SKM-1 treated with dmso at 0.1 percent for 144 hours (cell line): ENCODE measurements around the gene RETREG1.

Experiments used
- DNase-seq: peaks from one replicate; lab custom pipeline; 2025; ENCODE audit not compliant: unreplicated experiment; lab: John Stamatoyannopoulos, UW

Gene RETREG1

DNA sequence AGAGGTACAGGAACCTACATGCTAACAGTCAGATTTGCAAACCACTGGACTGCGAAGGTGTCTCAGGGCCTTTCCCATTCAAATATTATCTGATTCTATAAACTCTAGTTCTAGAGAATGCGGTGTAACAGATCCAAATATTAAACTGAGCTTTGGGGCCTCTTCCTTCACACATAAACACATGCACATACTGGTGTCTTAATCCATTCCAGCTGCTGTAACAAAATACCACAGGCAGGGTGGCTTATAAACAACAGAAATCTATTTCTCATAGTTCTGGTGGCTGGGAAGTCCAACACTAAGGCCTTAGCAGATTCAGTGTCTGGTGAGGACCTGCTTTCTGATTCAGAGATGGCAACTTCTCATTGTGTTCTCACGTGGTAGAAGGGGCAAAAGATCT, 30.2 kb downstream of the RETREG1 start:
- DNase-seq, result no peak

DNA sequence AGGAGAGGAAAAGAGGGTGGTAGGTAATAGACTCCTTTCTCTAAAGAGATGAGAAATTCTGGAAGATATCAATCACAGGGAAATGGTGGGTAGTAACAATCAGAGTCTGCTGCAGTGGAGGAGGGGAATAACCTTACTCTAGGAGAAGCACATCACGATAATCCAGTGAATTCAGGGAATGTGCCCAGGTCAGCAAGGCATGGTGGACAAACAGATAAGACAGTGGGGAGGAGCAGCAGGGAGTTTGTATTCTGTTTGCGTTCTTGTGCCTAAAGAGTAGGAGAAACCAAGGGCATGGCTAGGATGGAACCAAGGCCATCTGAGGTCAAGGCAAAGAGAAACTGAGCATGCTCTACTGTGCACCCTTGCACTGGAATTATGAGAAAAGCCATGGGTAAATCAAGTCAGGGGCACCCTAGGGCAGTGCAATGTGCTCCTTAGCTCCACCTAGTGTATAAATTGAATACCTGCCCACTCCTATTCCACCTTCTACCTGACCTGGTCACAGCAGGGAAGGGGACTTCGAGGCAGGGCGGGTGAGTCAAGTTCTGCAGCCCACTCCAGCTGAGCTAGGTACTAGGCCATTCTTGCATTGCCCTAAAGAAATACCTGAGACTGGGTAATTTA, 31.6 kb downstream of the RETREG1 start:
- DNase-seq, result no peak

DNA sequence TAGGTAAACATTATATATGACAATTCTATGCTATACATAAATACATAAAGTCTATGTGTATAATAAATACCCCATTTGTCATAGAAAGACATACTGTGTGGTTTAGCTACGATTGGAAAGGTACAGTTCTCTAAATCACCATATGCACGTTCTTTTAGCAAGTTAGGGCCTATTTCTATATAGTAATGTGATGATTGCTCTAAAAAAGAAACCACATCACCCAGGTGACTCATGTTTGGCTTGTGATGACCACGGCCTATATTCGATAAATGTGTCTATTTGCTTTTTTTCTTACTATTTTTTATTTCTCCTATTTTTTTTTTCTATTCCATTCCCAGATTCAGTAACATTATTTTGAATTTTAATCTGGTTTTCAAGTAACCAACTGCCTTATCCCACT, 34.7 kb downstream of the RETREG1 start:
- no peak for DNase-seq

DNA sequence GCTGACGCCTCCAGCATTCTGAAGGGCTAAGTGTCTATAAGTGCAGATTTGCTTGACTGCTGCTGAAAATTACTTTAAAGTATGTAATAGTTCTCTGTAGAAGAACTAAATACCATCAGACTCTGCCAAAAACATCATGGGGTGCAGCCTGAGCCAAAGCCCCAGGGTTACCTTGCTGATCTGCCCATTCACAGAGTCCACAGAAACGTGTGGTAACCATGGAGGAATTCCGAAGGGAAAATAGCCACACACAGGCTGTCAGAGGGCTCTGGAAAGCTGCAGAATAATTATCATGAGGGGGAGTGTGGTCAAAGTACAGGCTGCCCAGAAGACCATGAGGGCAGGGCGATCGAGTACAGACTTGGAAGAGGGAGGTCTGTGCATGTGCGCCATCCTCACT, 36.4 kb downstream of the RETREG1 start:
- DNase-seq, result no peak

- DNase-seq, result no peak
Observed at GRCh38 chr5:16579142-16579847, 37.5 kb downstream of the RETREG1 start.

- no peak for DNase-seq
Observed at GRCh38 chr5:16578474-16578883, 38.3 kb downstream of the RETREG1 start.

GRCh38 chr5:16577677-16578076, 39.1 kb downstream of the RETREG1 start:
- no peak for DNase-seq

DNA sequence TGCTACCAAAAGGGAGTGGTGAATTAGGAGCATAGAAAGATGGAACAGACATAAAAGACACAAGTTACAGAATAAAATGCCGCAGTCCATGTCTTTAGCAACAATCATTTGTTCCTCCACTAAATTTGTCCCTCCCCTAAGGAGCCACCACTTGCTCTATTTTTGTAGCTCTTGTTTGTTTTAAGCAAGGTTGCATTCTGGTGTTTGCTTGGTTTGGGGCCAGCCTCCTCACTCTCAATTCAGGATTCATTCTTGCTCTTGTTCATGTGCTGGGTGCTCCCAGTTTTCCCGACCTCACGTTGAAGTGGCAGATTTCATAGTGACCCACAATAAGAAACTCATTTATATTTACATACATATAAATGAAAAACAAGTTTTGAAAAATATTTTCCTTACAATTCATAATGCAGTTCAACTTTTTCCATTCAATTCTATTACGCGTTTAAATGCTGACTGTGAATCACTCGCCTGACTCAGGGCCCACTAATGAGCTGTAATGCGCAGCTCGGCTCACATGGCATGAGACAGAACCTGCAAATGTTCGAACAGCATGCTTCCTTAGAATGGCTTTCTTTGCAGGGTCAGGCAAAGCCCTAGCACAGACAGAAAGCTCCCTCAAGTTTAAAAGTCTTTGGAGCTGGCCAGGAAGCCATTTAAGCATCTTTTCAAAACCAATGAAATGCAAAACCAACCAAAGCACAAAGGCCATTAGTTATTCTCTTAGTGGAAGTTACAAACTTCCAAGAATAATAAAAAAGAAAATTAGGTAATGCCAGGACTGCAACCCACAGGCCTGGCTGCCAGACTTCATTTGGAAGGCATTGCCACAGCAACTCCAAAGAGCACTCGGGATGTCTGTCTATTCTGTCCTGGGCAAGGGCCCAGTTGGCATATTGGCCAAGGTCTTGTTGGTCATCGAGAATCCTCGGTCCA, 41.7 kb downstream of the RETREG1 start:
- no peak for DNase-seq

GRCh38 chr5:16573401-16573800, 43.4 kb downstream of the RETREG1 start:
- no peak for DNase-seq

GRCh38 chr5:16572289-16573015, 44.3 kb downstream of the RETREG1 start:
- DNase-seq, result no peak

DNA sequence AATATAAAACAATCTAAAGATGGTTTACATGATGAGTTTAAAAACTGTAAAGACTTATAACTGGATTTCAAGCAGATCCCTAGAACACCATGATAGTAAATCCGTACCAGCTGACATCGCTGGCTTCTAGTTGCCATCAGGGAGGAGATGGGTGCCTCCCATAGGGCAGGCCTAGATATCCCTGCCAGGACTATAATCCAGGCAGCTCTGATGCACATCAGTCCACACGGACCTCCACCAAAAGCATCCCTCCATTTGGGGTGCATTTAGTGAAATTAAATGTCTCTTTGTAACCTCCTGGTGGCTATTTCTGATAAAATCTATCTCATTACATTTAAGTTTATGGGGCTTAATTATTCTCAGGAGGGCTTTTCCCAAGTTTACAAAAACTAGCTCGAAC, 45.8 kb downstream of the RETREG1 start:
- no peak for DNase-seq

GRCh38 chr5:16570121-16570815, 46.5 kb downstream of the RETREG1 start:
- DNase-seq, result no peak

DNA sequence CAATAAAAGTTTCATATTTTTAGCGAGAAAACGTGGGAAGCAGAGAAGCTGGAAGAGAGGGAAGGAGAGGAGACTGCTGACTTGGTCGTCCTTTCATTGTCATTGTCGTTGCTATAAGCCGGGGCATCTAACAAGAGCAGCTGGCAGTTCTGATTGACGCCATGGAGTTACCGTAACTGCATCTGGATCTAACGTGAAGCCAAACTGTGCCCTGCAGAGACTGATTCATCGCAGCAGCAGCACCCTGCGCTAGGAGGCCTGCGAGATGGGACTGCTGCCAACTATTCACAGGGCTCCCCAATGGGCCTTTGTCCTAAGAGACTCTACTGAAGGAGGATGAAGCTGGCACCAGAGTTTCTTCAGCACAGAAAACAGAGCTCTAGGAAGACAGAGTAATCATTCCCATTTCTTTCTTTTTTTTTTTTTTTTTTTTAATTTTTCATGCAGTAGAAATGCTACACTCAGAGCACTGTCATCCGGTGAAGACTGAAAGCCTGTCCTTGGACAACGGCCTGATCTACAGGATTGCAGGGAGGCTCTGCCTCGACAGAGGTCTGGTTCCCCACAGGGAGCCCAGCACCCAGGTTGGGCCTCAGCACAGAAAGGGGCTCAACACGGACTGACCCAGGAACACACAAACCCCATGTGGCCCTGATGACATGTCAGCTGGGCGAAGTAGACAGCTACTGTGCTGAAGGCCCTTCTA, 47.8 kb downstream of the RETREG1 start:
- no peak for DNase-seq

- DNase-seq, result no peak
Observed at GRCh38 chr5:16567365-16567764, 49.4 kb downstream of the RETREG1 start.

GRCh38 chr5:16565118-16565517, 51.7 kb downstream of the RETREG1 start:
- DNase-seq, result no peak

- no peak for DNase-seq
Observed at GRCh38 chr5:16564248-16564867, 52.4 kb downstream of the RETREG1 start.

GRCh38 chr5:16563686-16564085, 53.1 kb downstream of the RETREG1 start:
- no peak for DNase-seq

DNA sequence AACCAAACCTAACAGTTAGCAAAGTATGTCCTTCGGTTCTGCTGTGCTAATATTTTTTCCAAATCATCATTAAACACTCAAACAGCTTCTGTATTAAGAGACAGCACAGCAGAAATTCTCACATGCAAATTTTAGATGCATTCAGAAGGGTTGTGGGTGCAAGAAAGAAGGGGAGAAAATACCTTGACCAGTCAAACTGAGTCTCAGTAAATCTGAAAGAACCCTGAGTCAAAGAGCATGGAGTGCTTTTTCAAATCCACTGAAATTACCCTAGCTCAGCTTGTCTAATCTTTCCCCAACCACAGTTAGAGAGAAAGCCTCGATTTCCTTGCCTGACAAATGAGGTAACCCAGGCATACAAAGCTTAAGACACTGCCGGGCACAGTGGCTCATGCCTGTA, 55.1 kb downstream of the RETREG1 start:
- DNase-seq, result no peak

DNA sequence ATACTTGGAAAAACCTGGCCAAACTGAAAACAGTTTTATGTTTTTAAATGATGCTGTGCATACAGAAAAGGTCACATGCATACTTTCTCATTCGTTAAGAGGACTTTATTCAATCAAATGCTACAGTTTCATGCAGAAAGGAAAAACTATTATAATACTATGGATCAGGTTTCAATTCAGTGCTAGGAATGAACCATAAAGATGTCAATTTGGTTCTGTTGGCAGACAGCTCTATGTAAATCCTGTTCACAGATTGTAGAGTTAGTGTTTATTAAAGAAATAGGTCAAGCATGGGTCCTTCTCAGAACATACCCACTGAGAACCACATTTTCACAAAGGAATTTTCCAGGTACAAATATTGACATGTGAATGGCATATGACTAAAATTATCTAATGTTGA, 57.1 kb downstream of the RETREG1 start:
- DNase-seq, result no peak
